NB4 (cell line): Measurements from ENCODE around the gene PFDN1.

Source experiments
- POLR2A ChIP-seq: IDR thresholded peaks from 2 replicates; pipeline ENCODE4 v1.6.1; 2011; ENCODE audit warnings: mild to moderate bottlenecking; ENCODE audit not compliant: insufficient read length; ENCODE audit errors: extremely low read depth
- TF ChIP-seq, protein P1 (sequence below): IDR thresholded peaks from one replicate; pipeline ENCODE4 v1.5.1; 2012; ENCODE audit warnings: low read depth, low read length

DNA sequence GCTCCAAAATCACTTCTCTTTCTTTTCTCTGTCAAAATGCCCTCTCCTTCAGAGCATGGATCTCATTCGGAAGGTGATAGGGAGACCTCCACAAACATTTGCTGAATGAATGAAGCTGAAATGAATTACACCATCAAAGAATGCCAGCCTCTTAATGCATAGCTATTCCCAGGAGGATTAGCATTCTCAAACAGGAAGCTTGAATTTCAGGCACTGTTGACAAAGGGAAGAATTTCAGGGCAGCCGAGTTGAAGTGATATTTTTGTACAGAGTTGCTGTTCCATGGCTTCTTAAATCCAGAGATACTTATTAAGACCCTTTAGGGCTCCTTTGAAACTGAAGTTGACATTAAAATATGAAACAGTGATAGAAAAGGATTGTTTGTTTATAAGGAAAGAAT is 24.7 kb upstream of the PFDN1 start:
- TF ChIP-seq, protein P1, sequence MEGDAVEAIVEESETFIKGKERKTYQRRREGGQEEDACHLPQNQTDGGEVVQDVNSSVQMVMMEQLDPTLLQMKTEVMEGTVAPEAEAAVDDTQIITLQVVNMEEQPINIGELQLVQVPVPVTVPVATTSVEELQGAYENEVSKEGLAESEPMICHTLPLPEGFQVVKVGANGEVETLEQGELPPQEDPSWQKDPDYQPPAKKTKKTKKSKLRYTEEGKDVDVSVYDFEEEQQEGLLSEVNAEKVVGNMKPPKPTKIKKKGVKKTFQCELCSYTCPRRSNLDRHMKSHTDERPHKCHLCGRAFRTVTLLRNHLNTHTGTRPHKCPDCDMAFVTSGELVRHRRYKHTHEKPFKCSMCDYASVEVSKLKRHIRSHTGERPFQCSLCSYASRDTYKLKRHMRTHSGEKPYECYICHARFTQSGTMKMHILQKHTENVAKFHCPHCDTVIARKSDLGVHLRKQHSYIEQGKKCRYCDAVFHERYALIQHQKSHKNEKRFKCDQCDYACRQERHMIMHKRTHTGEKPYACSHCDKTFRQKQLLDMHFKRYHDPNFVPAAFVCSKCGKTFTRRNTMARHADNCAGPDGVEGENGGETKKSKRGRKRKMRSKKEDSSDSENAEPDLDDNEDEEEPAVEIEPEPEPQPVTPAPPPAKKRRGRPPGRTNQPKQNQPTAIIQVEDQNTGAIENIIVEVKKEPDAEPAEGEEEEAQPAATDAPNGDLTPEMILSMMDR, result no peak
- TF ChIP-seq POLR2A, result no peak
